PC-3 (cell line): ENCODE results near the gene MEI4. TPM values are rescaled to one million over a fixed set of nuclear protein-coding genes. Genes with fewer than 3 reads are reported as not detected.

ENCODE experiments used
- ATAC-seq: fragments of 200-7000 bp; cut with Tn5 transposase; 2 replicates; pipeline ENCODE4 v1.9.1; 2020; ENCODE audit warnings: mild to moderate bottlenecking, moderate library complexity
- BruUV-seq: library from RNA; stranded (reverse); fragments of 400-500 nt; replicated peaks from 2 replicates; lab custom pipeline; 2021; lab: Mats Ljungman, UMichigan
- CTCF ChIA-PET: fragments of 300-600 bp; sonication (Branson Sonifier 250); formaldehyde crosslinking; loops from one replicate; lab custom pipeline; 2022; ENCODE audit warnings: antibody characterized with exemption; lab: Charles Lee
- POLR2A ChIA-PET: fragments of 300-600 bp; sonication (Branson Sonifier 250); formaldehyde crosslinking; loops from one replicate; lab custom pipeline; 2022; ENCODE audit warnings: antibody characterized with exemption; ENCODE audit not compliant: unreplicated experiment; lab: Charles Lee
- DNase-seq: peaks from one replicate; pipeline ENCODE4 v3.0.0-alpha.2; 2015
- H2AFZ ChIP-seq: fragments of 300-600 bp; sonication (generic); 2 replicates; pipeline ENCODE4 v1.6.0; 2016; ENCODE audit warnings: antibody characterized with exemption, low read length
- H3F3A ChIP-seq: fragments of 300-600 bp; sonication (generic); one replicate; pipeline ENCODE4 v1.6.0; 2017; ENCODE audit warnings: antibody characterized with exemption, low read length, control low read depth, mild to moderate bottlenecking; ENCODE audit not compliant: unreplicated experiment
- H3K27ac ChIP-seq: fragments of 300-600 bp; sonication (generic); 2 replicates; pipeline ENCODE4 v1.5.1; 2016; ENCODE audit warnings: mild to moderate bottlenecking, low read length
- H3K27me3 ChIP-seq: fragments of 300-600 bp; sonication (generic); 2 replicates; pipeline ENCODE4 v1.6.1; 2016; ENCODE audit warnings: low read length, mixed read lengths
- H3K36me3 ChIP-seq: fragments of 300-600 bp; sonication (generic); 2 replicates; pipeline ENCODE4 v1.6.1; 2016; ENCODE audit warnings: low read depth, mixed run types, low read length, mixed read lengths
- H3K4me1 ChIP-seq: fragments of 300-600 bp; sonication (generic); 2 replicates; pipeline ENCODE4 v1.5.1; 2016; ENCODE audit warnings: low read length; ENCODE audit not compliant: insufficient read depth
- H3K4me2 ChIP-seq: fragments of 300-600 bp; sonication (generic); 2 replicates; pipeline ENCODE4 v1.6.0; 2016; ENCODE audit warnings: low read length
- H3K4me3 ChIP-seq: fragments of 300-600 bp; sonication (generic); 2 replicates; pipeline ENCODE4 v1.5.1; 2016; ENCODE audit warnings: mild to moderate bottlenecking, low read length, mixed read lengths
- H3K79me2 ChIP-seq: fragments of 300-600 bp; sonication (generic); 2 replicates; pipeline ENCODE4 v1.6.1; 2017; ENCODE audit warnings: low read length, mixed read lengths
- H3K9ac ChIP-seq: fragments of 300-600 bp; sonication (generic); 2 replicates; pipeline ENCODE4 v1.6.0; 2016; ENCODE audit warnings: mild to moderate bottlenecking, low read length
- H3K9me2 ChIP-seq: fragments of 300-600 bp; sonication (generic); replicated peaks from 2 replicates; pipeline ENCODE4 v1.6.1; 2016; ENCODE audit warnings: mixed run types, low read length, mixed read lengths
- H3K9me3 ChIP-seq: fragments of 300-600 bp; sonication (generic); 2 replicates; pipeline ENCODE4 v1.6.1; 2016; ENCODE audit warnings: low read length, mixed read lengths
- H4K20me1 ChIP-seq: fragments of 300-600 bp; sonication (generic); 2 replicates; pipeline ENCODE4 v1.6.1; 2016; ENCODE audit warnings: low read length, mixed read lengths
- EZH2 ChIP-seq: fragments of 300-600 bp; sonication (generic); IDR thresholded peaks from one replicate; pipeline ENCODE4 v1.6.1; 2017; ENCODE audit warnings: antibody characterized with exemption, mild to moderate bottlenecking, low read length; ENCODE audit not compliant: unreplicated experiment
- EZH2phosphoT487 ChIP-seq: fragments of 300-600 bp; sonication (generic); IDR thresholded peaks from 2 replicates; pipeline ENCODE4 v1.6.1; 2018; ENCODE audit warnings: mild to moderate bottlenecking, antibody characterized with exemption, low read length, borderline replicate concordance
- intact Hi-C: fragments of 100-400 bp; cut with micrococcal nuclease; formaldehyde crosslinking; loops from 2 replicates; pipeline ENCODE4 v1.9.0; 2023
- total RNA-seq: library from RNA; depleted of rRNA; stranded (reverse); fragments of >200 nt; gene quantifications from 2 replicates; pipeline ENCODE4 v1.2.3, GENCODE V29; 2014; rRNA removed
- TF ChIP-seq, protein P1 (sequence below): fragments of 300-600 bp; sonication (generic); conservative IDR thresholded peaks from 2 replicates; pipeline ENCODE4 v1.5.1; 2017; ENCODE audit warnings: antibody characterized with exemption, low read depth, mild to moderate bottlenecking, low read length

The MEI4 gene
- total RNA-seq, 1 experiment from 2014 or later: not detected

DNA sequence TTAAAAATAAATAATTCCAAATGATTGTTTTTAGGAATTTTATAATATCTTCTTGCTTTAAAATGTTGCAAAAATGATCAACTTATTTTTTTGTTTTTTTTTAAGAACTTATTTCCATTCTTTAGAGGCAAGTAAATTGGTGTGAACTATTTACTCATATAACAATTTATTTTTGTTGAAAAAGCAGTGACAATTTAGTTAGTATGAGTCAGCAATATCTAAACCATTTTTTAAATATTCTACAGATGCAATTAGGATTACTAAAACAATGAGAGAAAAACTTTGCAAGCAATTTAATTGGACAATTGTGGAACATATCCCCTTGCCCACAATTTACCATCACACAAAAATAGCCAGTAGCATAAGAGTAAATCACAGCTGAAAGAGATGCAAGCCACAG, 319.5 kb downstream of the MEI4 start:
- ChIA-PET POLR2A (no interaction called here), CTCF (no interaction called here)
- intact Hi-C loops: no loop called here
- no peaks in the 10 kb centered on the region for H3K79me2 ChIP-seq
- no TSS peak for BruUV-seq
- no peaks in the 10 kb centered on the region for H3K4me1 ChIP-seq
- no peaks in the 10 kb centered on the region for H3K36me3 ChIP-seq
- no peak for TF ChIP-seq EZH2phosphoT487
- TF ChIP-seq, protein P1, sequence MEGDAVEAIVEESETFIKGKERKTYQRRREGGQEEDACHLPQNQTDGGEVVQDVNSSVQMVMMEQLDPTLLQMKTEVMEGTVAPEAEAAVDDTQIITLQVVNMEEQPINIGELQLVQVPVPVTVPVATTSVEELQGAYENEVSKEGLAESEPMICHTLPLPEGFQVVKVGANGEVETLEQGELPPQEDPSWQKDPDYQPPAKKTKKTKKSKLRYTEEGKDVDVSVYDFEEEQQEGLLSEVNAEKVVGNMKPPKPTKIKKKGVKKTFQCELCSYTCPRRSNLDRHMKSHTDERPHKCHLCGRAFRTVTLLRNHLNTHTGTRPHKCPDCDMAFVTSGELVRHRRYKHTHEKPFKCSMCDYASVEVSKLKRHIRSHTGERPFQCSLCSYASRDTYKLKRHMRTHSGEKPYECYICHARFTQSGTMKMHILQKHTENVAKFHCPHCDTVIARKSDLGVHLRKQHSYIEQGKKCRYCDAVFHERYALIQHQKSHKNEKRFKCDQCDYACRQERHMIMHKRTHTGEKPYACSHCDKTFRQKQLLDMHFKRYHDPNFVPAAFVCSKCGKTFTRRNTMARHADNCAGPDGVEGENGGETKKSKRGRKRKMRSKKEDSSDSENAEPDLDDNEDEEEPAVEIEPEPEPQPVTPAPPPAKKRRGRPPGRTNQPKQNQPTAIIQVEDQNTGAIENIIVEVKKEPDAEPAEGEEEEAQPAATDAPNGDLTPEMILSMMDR: no peak
- TF ChIP-seq EZH2: no peak
- H3F3A ChIP-seq: no peaks in the 10 kb centered on the region
- ATAC-seq (no peak), DNase-seq (no peak)
- no peak overlapping the region for H3K4me2 ChIP-seq
- H3K9me3 ChIP-seq: no peaks in the 10 kb centered on the region
- no peak overlapping the region for H3K27ac ChIP-seq
- H3K4me3 ChIP-seq: no peak overlapping the region
- no peaks in the 10 kb centered on the region for H4K20me1 ChIP-seq
- no peaks in the 10 kb centered on the region for H3K9me2 ChIP-seq
- no peak overlapping the region for H2AFZ ChIP-seq
- no peaks in the 10 kb centered on the region for H3K27me3 ChIP-seq
- no peak overlapping the region for H3K9ac ChIP-seq

Other genes starting within 250 kb of the MEI4 start
- gene HTR1B, start 189.5 kb upstream of the MEI4 start, total RNA-seq: not detected in 2 replicates